CD14-positive monocyte (primary cell): ENCODE results near the gene SPTSSA. TPM values are rescaled to one million over a fixed set of nuclear protein-coding genes. Genes with fewer than 3 reads are reported as not detected.
A peak's percentile ranks its signal among the peaks of the same experiment; 100 is the strongest.

Source experiments
- DNase-seq, 3 donors: peaks; one replicate each; pipeline ENCODE4 v3.0.0-alpha.2; 2011 to 2022
- H2AFZ ChIP-seq: 2 replicates; pipeline ENCODE4 v1.6.0; 2012; ENCODE audit warnings: mild to moderate bottlenecking, low read depth, low read length, inconsistent platforms; ENCODE audit not compliant: insufficient read depth, poor library complexity, severe bottlenecking
- H3K27ac ChIP-seq, 2 donors: 1 replicate in 1 of 2; 2 replicates in 1 of 2; pipeline ENCODE4 v1.5.1; 2012 to 2013; ENCODE audit warnings: low read length in 2 of 2, control low read depth in 1 of 2, inconsistent platforms in 1 of 2, low read depth in 1 of 2, mild to moderate bottlenecking in 1 of 2
- H3K27me3 ChIP-seq, 2 donors: one replicate each; pipeline versions ENCODE4 v1.6.0 to v1.6.1; 2011 to 2013; ENCODE audit warnings: low read length in 2 of 2; ENCODE audit not compliant: control insufficient read depth in 2 of 2, insufficient read depth in 2 of 2
- H3K36me3 ChIP-seq, 2 donors: replicated peaks in 1 of 2; 1 replicate in 1 of 2; 2 replicates in 1 of 2; pipeline versions ENCODE4 v1.5.1 to v1.6.1; 2012 to 2013; ENCODE audit warnings: low read length in 2 of 2, control low read depth in 1 of 2, inconsistent platforms in 1 of 2, mild to moderate bottlenecking in 1 of 2; ENCODE audit not compliant: insufficient read depth in 2 of 2, control insufficient read depth in 1 of 2
- H3K4me1 ChIP-seq, 2 donors: 1 replicate in 1 of 2; 2 replicates in 1 of 2; pipeline versions ENCODE4 v1.5.1 to v1.6.1; 2012 to 2013; ENCODE audit warnings: low read length in 2 of 2, control low read depth in 1 of 2, inconsistent platforms in 1 of 2, mild to moderate bottlenecking in 1 of 2, moderate library complexity in 1 of 2; ENCODE audit not compliant: insufficient read depth in 2 of 2, control insufficient read depth in 1 of 2
- H3K4me2 ChIP-seq: replicated peaks from 2 replicates; pipeline ENCODE3; 2012; ENCODE audit warnings: low read length, moderate library complexity, mild to moderate bottlenecking; ENCODE audit not compliant: poor library complexity, severe bottlenecking; ENCODE audit errors: extremely low read depth
- H3K4me3 ChIP-seq, 3 experiments: fragments of 200-600 bp in 1 of 3; sonication (generic) in 1 of 3; replicated peaks in 1 of 3; 1 replicate in 2 of 3; 2 replicates in 1 of 3; pipeline ENCODE4 v1.5.1; 2011 to 2013; ENCODE audit warnings: low read length in 3 of 3, mild to moderate bottlenecking in 3 of 3, control low read depth in 2 of 3, low read depth in 2 of 3, inconsistent platforms in 1 of 3, moderate library complexity in 1 of 3
- H3K79me2 ChIP-seq: 2 replicates; pipeline ENCODE4 v1.6.0; 2012; ENCODE audit warnings: mild to moderate bottlenecking, control low read depth, inconsistent platforms, low read length, moderate library complexity; ENCODE audit not compliant: insufficient read depth
- H3K9ac ChIP-seq: 2 replicates; pipeline ENCODE4 v1.6.0; 2017; ENCODE audit warnings: low read length, mild to moderate bottlenecking; ENCODE audit not compliant: insufficient read depth, poor library complexity, severe bottlenecking
- H3K9me3 ChIP-seq, 2 donors: replicated peaks in 1 of 2; 1 replicate in 1 of 2; 2 replicates in 1 of 2; pipeline versions ENCODE4 v1.5.1 to v1.6.1; 2012 to 2013; ENCODE audit warnings: low read length in 2 of 2, control low read depth in 1 of 2; ENCODE audit not compliant: control insufficient read depth in 1 of 2, insufficient read depth in 1 of 2
- H4K20me1 ChIP-seq: 2 replicates; pipeline ENCODE4 v1.6.0; 2012; ENCODE audit warnings: mild to moderate bottlenecking, low read length, control low read depth, moderate library complexity; ENCODE audit not compliant: insufficient read depth
- H3K27ac Mint-ChIP-seq, 7 donors: one replicate each; pipeline ENCODE4 v1.8.0; 2020; ENCODE audit warnings: mild to moderate bottlenecking in 7 of 7, mixed read lengths in 7 of 7, moderate library complexity in 6 of 7, inconsistent platforms in 2 of 7
- H3K27me3 Mint-ChIP-seq, 3 donors: one replicate each; pipeline ENCODE4 v1.8.0; 2021 to 2022; ENCODE audit warnings: low read depth in 3 of 3, mild to moderate bottlenecking in 3 of 3, mixed read lengths in 3 of 3, moderate library complexity in 3 of 3, inconsistent platforms in 1 of 3
- H3K36me3 Mint-ChIP-seq, 2 donors: one replicate each; pipeline ENCODE4 v1.8.0; 2020; ENCODE audit warnings: mixed read lengths in 2 of 2, inconsistent platforms in 1 of 2, mild to moderate bottlenecking in 1 of 2
- H3K4me1 Mint-ChIP-seq: one replicate; pipeline ENCODE4 v1.8.0; 2020; ENCODE audit warnings: mild to moderate bottlenecking, mixed read lengths
- H3K4me3 Mint-ChIP-seq, 2 donors: one replicate each; pipeline ENCODE4 v1.8.0; 2020; ENCODE audit warnings: mild to moderate bottlenecking in 2 of 2, mixed read lengths in 2 of 2, moderate library complexity in 1 of 2
- H3K9me3 Mint-ChIP-seq, 7 donors: one replicate each; pipeline ENCODE4 v1.8.0; 2020 to 2022; ENCODE audit warnings: mixed read lengths in 7 of 7, mild to moderate bottlenecking in 6 of 7, moderate library complexity in 6 of 7, inconsistent platforms in 2 of 7
- WGBS: methylation state at CpG from one replicate; pipeline ENCODE4 v1.1.5; 2013; ENCODE audit warnings: missing lambda C conversion rate; ENCODE audit not compliant: insufficient coverage; 5-methylcytosine and 5-hydroxymethylcytosine counted together
- intact Hi-C, 2 donors: fragments of 100-400 bp; cut with micrococcal nuclease; formaldehyde crosslinking; loops; one replicate each; pipeline versions ENCODE4 v1.15.0 to v1.15.1; 2023
- polyA plus RNA-seq, 3 donors: library from polyadenylated mRNA; depleted of rRNA in 1 of 3; unstranded in 2 of 3; stranded (reverse) in 1 of 3; fragments of 300-500 nt in 2 of 3; fragments of >200 nt in 1 of 3; fragmentation: Illumina TruSeq in 2 of 3; gene quantifications; 1 replicate in 2 of 3; 2 replicates in 1 of 3; pipeline ENCODE4 v1.2.3, GENCODE V29; 2012 to 2021
- TF ChIP-seq, protein P1 (sequence below): fragments of 200-600 bp; IDR thresholded peaks from one replicate; pipeline ENCODE4 v1.8.0; 2022; ENCODE audit warnings: antibody characterized with exemption, mild to moderate bottlenecking

SPTSSA gene
- polyA plus RNA-seq, 3 donors, result 14.2 to 85.7 (median 70.6) TPM

DNA sequence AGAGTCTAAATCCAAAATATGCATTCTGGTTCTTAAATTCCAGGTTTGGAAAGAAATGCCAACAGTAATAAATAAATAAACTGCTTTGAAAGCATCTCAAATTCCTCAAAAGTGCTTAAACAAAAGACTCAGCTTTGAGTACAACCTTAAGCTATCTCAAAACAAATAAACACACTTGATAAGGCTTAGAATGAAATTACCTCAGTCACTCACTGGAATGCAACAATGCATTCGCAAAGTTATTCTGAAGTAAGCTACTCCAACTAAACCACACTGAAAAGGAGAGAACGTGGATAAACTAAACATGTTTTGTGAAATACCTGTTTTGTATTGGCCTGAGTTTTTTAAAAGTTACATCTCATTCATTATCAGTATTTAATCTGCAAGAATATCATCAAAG is 1.2 kb downstream of the SPTSSA start:
- Histone ChIP-seq H3K27ac (peak overlapping the region in 1 of 2 donors; percentile 85), H3K79me2 (peaks cover 54% of the 10 kb centered on the region), H3K4me2 (peak overlapping the region; percentile 84), H3K27me3 (no peaks in the 10 kb centered on the region), H3K36me3 (peaks cover 8 to 13% of the 10 kb centered on the region in 2 donors), H4K20me1 (peaks cover 20% of the 10 kb centered on the region), H3K9ac (no peak overlapping the region), H3K4me3 (peak overlapping the region; percentile 80 to 97 (median 84)), H3K9me3 (no peaks in the 10 kb centered on the region), H2AFZ (peak overlapping the region; percentile 76), H3K4me1 (peaks cover 32 to 33% of the 10 kb centered on the region in 2 donors)
- Mint-ChIP-seq H3K36me3 (peaks cover 6 to 25% of the 10 kb centered on the region in 2 donors), H3K9me3 (no peaks in the 10 kb centered on the region), H3K4me1 (peaks cover 23% of the 10 kb centered on the region), H3K4me3 (peak overlapping the region; percentile 91 to 93), H3K27me3 (peaks cover 0 to 1% (median 0%) of the 10 kb centered on the region in 3 donors), H3K27ac (peak overlapping the region in 5 of 7 donors; percentile 21 to 95 (median 91))
- intact Hi-C loops, result loop anchor here (5.0 to 10.0 kb wide), 4 partner anchors 76 to 664 kb away; partner anchors contain the start of genes BAZ1A (in 1 of the 2), EAPP (in 1 of the 2), PPP2R3C (in 1 of the 2) and PRORP (in 1 of the 2)
- WGBS, result no CpG with 5 or more reads among the region's 2 CpGs
- TF ChIP-seq, protein P1, sequence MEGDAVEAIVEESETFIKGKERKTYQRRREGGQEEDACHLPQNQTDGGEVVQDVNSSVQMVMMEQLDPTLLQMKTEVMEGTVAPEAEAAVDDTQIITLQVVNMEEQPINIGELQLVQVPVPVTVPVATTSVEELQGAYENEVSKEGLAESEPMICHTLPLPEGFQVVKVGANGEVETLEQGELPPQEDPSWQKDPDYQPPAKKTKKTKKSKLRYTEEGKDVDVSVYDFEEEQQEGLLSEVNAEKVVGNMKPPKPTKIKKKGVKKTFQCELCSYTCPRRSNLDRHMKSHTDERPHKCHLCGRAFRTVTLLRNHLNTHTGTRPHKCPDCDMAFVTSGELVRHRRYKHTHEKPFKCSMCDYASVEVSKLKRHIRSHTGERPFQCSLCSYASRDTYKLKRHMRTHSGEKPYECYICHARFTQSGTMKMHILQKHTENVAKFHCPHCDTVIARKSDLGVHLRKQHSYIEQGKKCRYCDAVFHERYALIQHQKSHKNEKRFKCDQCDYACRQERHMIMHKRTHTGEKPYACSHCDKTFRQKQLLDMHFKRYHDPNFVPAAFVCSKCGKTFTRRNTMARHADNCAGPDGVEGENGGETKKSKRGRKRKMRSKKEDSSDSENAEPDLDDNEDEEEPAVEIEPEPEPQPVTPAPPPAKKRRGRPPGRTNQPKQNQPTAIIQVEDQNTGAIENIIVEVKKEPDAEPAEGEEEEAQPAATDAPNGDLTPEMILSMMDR, result no peak
- DNase-seq, result no peak

DNA sequence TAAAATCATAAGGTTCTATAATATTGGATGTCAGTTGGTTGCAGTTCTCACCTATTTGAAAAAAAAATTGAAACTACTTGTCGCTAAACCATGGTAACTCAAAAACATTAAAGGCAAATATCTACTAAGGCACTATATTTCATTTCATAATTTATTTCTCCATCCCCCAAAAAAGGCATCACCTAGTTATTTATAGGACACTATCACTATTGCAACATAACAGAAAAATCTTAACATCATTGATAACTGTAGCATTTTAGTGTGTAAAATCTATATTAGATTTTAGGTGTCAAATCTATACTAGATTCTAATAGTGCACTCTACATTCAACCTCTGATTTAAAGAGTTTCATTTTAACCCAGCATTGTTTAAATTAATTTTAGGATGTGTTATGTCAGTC is 1.7 kb downstream of the SPTSSA start:
- Histone ChIP-seq H2AFZ (no peak overlapping the region), H3K36me3 (peaks cover 13 to 18% of the 10 kb centered on the region in 2 donors), H4K20me1 (peaks cover 20% of the 10 kb centered on the region), H3K9ac (no peak overlapping the region), H3K9me3 (no peaks in the 10 kb centered on the region), H3K4me2 (peak overlapping the region; percentile 84), H3K4me3 (peak overlapping the region in 1 of 3 experiments; percentile 84), H3K27ac (no peak overlapping the region), H3K27me3 (no peaks in the 10 kb centered on the region), H3K4me1 (peaks cover 27% of the 10 kb centered on the region in 2 donors), H3K79me2 (peaks cover 60% of the 10 kb centered on the region)
- H3K36me3 Mint-ChIP-seq, result peaks cover 10 to 30% of the 10 kb centered on the region in 2 donors
- H3K4me1 Mint-ChIP-seq, result peaks cover 23% of the 10 kb centered on the region
- peaks cover 0 to 1% (median 0%) of the 10 kb centered on the region in 3 donors for H3K27me3 Mint-ChIP-seq
- TF ChIP-seq, protein P1, result no peak
- H3K4me3 Mint-ChIP-seq, result no peak overlapping the region
- H3K27ac Mint-ChIP-seq, result no peak overlapping the region
- H3K9me3 Mint-ChIP-seq, result no peaks in the 10 kb centered on the region
- no CpG with 5 or more reads among the region's 1 CpG for WGBS
- no peak for DNase-seq
- intact Hi-C loops, result loop anchor here (5.0 to 10.0 kb wide), 4 partner anchors 77 to 665 kb away; partner anchors contain the start of genes BAZ1A (in 1 of the 2), EAPP (in 1 of the 2), PPP2R3C (in 1 of the 2) and PRORP (in 1 of the 2)
